Mesendoderm (in vitro differentiated cells): ENCODE results near the gene CCDC200.
"Not testable (repeated sequence)": the region's sequence is repeated elsewhere in the genome, so short reads cannot be mapped to it uniquely, and the experiment has no call there.

Experiments used
- DNase-seq: peaks from one replicate; pipeline ENCODE4 v3.0.0; 2013
- H2AK5ac ChIP-seq: 2 replicates; pipeline ENCODE4 v1.6.1; 2013; ENCODE audit warnings: low read length, inconsistent platforms
- H2BK120ac ChIP-seq: 2 replicates; pipeline ENCODE4 v1.6.1; 2013; ENCODE audit warnings: low read depth, mild to moderate bottlenecking, low read length, moderate library complexity, mixed read lengths
- H2BK15ac ChIP-seq: replicated peaks from 2 replicates; pipeline ENCODE4 v1.6.1; 2013; ENCODE audit warnings: low read depth, mild to moderate bottlenecking, moderate library complexity
- H2BK5ac ChIP-seq: 2 replicates; pipeline ENCODE4 v1.6.1; 2013; ENCODE audit warnings: low read length, inconsistent platforms
- H3K18ac ChIP-seq: 2 replicates; pipeline ENCODE4 v1.6.1; 2013; ENCODE audit warnings: mild to moderate bottlenecking, low read length, mixed read lengths
- H3K23ac ChIP-seq: one replicate; pipeline ENCODE4 v1.6.1; 2013; ENCODE audit warnings: low read length
- H3K27ac ChIP-seq: 2 replicates; pipeline ENCODE4 v1.5.1; 2013; ENCODE audit warnings: low read depth, mild to moderate bottlenecking, inconsistent platforms, low read length, moderate library complexity
- H3K27me3 ChIP-seq: 2 replicates; pipeline ENCODE4 v1.6.1; 2013; ENCODE audit warnings: low read length, control low read depth, mild to moderate bottlenecking, inconsistent platforms; ENCODE audit not compliant: insufficient read depth, poor library complexity
- H3K36me3 ChIP-seq: 2 replicates; pipeline ENCODE4 v1.6.1; 2013; ENCODE audit warnings: low read length, inconsistent platforms; ENCODE audit not compliant: control insufficient read depth, insufficient read depth
- H3K4ac ChIP-seq: one replicate; pipeline ENCODE4 v1.6.1; 2013; ENCODE audit warnings: low read depth, mild to moderate bottlenecking, low read length, moderate library complexity
- H3K4me1 ChIP-seq: 2 replicates; pipeline ENCODE4 v1.6.1; 2013; ENCODE audit warnings: low read depth, low read length, inconsistent platforms; ENCODE audit not compliant: control insufficient read depth
- H3K4me2 ChIP-seq: 2 replicates; pipeline ENCODE4 v1.6.1; 2013; ENCODE audit warnings: low read length
- H3K4me3 ChIP-seq: 2 replicates; pipeline ENCODE4 v1.5.1; 2013; ENCODE audit warnings: mild to moderate bottlenecking, low read length
- H3K56ac ChIP-seq: one replicate; pipeline ENCODE4 v1.6.1; 2013; ENCODE audit warnings: low read length
- H3K79me1 ChIP-seq: 2 replicates; pipeline ENCODE4 v1.6.1; 2013; ENCODE audit warnings: low read length, inconsistent platforms
- H3K79me2 ChIP-seq: 2 replicates; pipeline ENCODE4 v1.6.1; 2013; ENCODE audit warnings: mild to moderate bottlenecking, low read length; ENCODE audit not compliant: control insufficient read depth, insufficient read depth
- H3K9ac ChIP-seq: 2 replicates; pipeline ENCODE4 v1.6.1; 2013; ENCODE audit warnings: low read length, inconsistent platforms
- H4K5ac ChIP-seq: one replicate; pipeline ENCODE4 v1.6.1; 2013; ENCODE audit warnings: low read length
- H4K8ac ChIP-seq: one replicate; pipeline ENCODE4 v1.6.1; 2013; ENCODE audit warnings: low read depth, mild to moderate bottlenecking, control low read depth, low read length, moderate library complexity
- WGBS: extraction: QIAGEN DNeasy Blood & Tissue Kit; methylation state at CpG from one replicate; pipeline ENCODE4 v1.1.7; 2013; ENCODE audit warnings: low lambda C conversion rate, missing lambda C conversion rate; ENCODE audit not compliant: insufficient coverage; ENCODE audit errors: extremely low coverage; 5-methylcytosine and 5-hydroxymethylcytosine counted together

The CCDC200 gene

DNA sequence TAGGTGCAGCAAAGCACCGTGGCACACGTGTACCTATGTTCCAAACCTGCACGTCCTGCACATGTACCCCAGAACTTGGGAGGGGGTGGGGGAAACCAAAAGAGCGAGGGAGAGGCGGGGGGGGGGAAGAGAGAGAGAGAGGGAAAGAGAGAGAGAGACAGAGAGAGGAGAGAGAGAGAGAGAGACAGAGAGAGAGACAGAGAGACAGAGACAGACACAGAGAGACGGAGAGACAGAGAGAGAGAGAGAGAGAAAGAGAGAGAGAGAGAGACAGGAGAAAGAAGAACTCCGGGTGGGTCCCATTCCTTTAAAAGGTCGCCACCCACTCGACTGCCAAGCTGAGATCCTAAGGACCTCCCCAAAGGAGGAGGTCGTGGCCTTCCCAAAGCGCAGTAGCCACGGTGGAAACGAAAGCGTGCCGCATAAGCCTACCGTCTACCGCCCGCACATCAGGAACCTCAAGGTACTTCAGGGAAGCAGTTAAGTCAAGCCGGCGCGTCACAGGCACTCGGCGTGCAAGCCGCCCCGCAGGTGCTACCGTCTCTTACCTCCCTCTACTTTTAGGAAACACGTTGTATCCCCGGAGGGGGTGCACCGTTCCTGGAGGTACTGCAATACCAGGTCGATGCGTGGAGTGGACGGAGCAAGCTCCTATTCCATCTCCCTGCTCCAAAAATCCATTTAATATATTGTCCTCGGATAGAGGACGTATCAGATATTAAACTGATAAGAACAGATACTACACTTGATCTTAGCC is 12.4 kb upstream of the CCDC200 start:
- not testable (repeated sequence) for H4K8ac ChIP-seq, H4K5ac ChIP-seq, H3K79me1 ChIP-seq, H3K18ac ChIP-seq, H3K23ac ChIP-seq, H3K4me1 ChIP-seq, H3K4ac ChIP-seq, H2AK5ac ChIP-seq, H3K79me2 ChIP-seq, H3K56ac ChIP-seq, H3K27me3 ChIP-seq, DNase-seq, H3K27ac ChIP-seq, H3K36me3 ChIP-seq, H2BK15ac ChIP-seq, H3K9ac ChIP-seq, H2BK5ac ChIP-seq, H3K4me3 ChIP-seq, H2BK120ac ChIP-seq, H3K4me2 ChIP-seq
- WGBS: no CpG with 5 or more reads among the region's 34 CpGs

DNA sequence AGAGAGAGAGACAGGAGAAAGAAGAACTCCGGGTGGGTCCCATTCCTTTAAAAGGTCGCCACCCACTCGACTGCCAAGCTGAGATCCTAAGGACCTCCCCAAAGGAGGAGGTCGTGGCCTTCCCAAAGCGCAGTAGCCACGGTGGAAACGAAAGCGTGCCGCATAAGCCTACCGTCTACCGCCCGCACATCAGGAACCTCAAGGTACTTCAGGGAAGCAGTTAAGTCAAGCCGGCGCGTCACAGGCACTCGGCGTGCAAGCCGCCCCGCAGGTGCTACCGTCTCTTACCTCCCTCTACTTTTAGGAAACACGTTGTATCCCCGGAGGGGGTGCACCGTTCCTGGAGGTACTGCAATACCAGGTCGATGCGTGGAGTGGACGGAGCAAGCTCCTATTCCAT is 11.2 kb upstream of the CCDC200 start:
- not testable (repeated sequence) for H2BK120ac ChIP-seq, H3K79me1 ChIP-seq, H2BK5ac ChIP-seq, H3K4me1 ChIP-seq, H4K8ac ChIP-seq, H3K56ac ChIP-seq, H4K5ac ChIP-seq, H3K9ac ChIP-seq, H3K27me3 ChIP-seq, H3K4me3 ChIP-seq, H3K23ac ChIP-seq, H3K27ac ChIP-seq, DNase-seq, H2AK5ac ChIP-seq, H3K36me3 ChIP-seq, H3K4ac ChIP-seq, H2BK15ac ChIP-seq, H3K18ac ChIP-seq, H3K79me2 ChIP-seq, H3K4me2 ChIP-seq
- no CpG with 5 or more reads among the region's 26 CpGs for WGBS

DNA sequence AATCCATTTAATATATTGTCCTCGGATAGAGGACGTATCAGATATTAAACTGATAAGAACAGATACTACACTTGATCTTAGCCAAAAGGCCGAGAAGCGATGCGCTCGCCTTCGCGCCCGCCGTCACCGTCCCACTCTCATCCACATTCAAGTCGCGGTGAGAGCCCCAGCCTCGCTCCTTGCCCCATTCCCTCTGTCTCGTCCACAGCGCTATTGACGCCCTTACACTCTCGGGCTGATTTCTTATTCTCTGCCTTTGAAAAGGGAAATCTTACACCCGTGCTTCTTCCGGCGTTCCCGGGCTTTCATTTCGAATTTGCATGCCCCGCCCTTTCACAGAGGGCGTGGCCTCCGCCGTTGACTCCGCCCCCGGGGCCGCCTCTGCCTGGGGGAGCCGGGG is 5.5 kb upstream of the CCDC200 start, which contains the start of gene RNU2-1:
RNU2-1 (minus strand) TSS at position 101 of the 400 bp plus-strand sequence.
- not testable (repeated sequence) for H3K79me2 ChIP-seq, H3K27ac ChIP-seq, H2AK5ac ChIP-seq, DNase-seq, H3K56ac ChIP-seq, H3K4me2 ChIP-seq, H4K5ac ChIP-seq, H3K79me1 ChIP-seq, H2BK5ac ChIP-seq, H3K4ac ChIP-seq, H2BK15ac ChIP-seq, H3K4me3 ChIP-seq, H2BK120ac ChIP-seq, H3K18ac ChIP-seq, H4K8ac ChIP-seq, H3K9ac ChIP-seq, H3K27me3 ChIP-seq, H3K23ac ChIP-seq, H3K36me3 ChIP-seq, H3K4me1 ChIP-seq
- WGBS: no CpG with 5 or more reads among the region's 31 CpGs

GRCh38 chr17:43233263-43233662 is 4.8 kb upstream of the CCDC200 start:
- H2BK15ac ChIP-seq, H4K5ac ChIP-seq, H3K27ac ChIP-seq, H3K4me1 ChIP-seq, H3K18ac ChIP-seq, H3K4ac ChIP-seq, H3K9ac ChIP-seq, H4K8ac ChIP-seq, H3K79me1 ChIP-seq, H3K23ac ChIP-seq, H3K79me2 ChIP-seq, H3K56ac ChIP-seq, H2BK120ac ChIP-seq, H3K36me3 ChIP-seq, H2BK5ac ChIP-seq, H2AK5ac ChIP-seq, DNase-seq, H3K4me2 ChIP-seq, H3K27me3 ChIP-seq, H3K4me3 ChIP-seq: not testable (repeated sequence)
- no CpG with 5 or more reads among the region's 15 CpGs for WGBS

DNA sequence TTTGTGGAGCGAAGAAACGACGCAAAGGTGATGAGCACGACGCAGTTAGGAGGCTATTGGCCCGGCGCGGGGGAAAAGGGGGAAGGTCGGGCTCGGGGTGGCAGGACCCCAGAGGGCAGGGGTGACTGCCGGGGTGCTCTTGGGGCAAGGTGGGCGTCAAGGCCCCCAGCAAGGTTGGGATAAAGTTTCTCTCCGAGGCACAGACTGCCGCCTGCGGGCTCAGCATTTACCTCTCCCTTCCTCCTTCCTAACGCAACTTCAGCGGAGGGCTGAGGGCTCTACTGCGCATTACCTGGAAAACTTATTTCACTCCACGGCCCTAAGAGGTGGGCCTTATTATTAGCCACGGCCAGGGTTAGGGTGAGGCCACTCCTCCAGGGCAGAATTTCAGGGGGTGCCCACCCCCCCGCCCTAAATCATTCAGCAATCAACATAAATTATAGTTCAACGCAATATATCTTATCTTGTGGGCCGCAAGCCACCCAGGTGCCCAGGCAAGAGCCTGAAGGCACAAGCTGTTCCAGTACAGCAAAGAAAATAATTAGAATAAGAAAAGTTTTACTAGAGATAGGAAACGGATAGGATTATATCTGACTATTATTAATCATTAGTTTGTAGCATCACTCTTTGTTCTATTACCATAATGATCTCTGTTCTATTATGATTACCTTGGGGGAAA is 3.7 kb upstream of the CCDC200 start:
- H3K56ac ChIP-seq, H3K79me1 ChIP-seq, DNase-seq, H3K4me1 ChIP-seq, H3K4me3 ChIP-seq, H2BK120ac ChIP-seq, H2AK5ac ChIP-seq, H3K36me3 ChIP-seq, H3K27me3 ChIP-seq, H4K8ac ChIP-seq, H4K5ac ChIP-seq, H2BK5ac ChIP-seq, H3K79me2 ChIP-seq, H3K9ac ChIP-seq, H3K4ac ChIP-seq, H3K23ac ChIP-seq, H3K4me2 ChIP-seq, H2BK15ac ChIP-seq, H3K27ac ChIP-seq: not testable (repeated sequence)
- peak overlapping the region; percentile 89 for H3K18ac ChIP-seq
- WGBS: no CpG with 5 or more reads among the region's 24 CpGs
